GM19238 (cell line): ENCODE results near the gene EMC9.
"Not testable (repeated sequence)": the region's sequence is repeated elsewhere in the genome, so short reads cannot be mapped to it uniquely, and the experiment has no call there.

ENCODE experiments used
- DNase-seq: peaks from one replicate; pipeline ENCODE4 v3.0.0; 2011; ENCODE audit warnings: low spot score; ENCODE audit not compliant: insufficient read length

Gene EMC9

GRCh38 chr14:24110523-24110922 lies 30.9 kb downstream of the EMC9 start:
- no peak for DNase-seq

- DNase-seq, result no peak
These were observed 31.3 kb downstream of the EMC9 start for GRCh38 chr14:24110060-24110459.

DNA sequence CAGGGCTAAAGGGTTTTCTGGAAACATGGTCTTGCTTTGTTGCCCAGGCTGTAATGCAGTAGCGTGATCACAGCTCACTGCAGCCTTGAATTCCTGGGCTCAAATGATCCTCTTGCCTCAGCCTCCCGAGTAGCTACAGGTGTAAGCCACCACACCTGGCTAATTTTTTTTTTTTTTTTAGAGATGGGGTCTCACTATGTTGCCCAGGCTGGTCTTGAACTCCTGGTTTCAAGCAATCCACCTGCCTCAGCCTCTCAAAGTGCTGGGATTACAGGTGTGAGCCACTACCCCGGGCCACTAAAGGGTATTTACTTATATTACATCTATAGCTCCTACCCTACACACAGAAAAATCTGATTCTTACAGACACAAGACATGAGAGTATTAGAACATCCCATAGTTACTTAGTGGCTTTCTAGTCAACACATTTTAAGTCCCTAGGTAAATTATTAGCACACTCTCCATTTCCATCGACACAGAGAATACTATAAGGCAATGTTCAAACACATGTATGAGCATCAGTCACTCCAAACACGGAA lies 33.0 kb downstream of the EMC9 start:
- no peak for DNase-seq

- no peak for DNase-seq
These were observed 34.6 kb downstream of the EMC9 start for GRCh38 chr14:24106672-24107271.

DNA sequence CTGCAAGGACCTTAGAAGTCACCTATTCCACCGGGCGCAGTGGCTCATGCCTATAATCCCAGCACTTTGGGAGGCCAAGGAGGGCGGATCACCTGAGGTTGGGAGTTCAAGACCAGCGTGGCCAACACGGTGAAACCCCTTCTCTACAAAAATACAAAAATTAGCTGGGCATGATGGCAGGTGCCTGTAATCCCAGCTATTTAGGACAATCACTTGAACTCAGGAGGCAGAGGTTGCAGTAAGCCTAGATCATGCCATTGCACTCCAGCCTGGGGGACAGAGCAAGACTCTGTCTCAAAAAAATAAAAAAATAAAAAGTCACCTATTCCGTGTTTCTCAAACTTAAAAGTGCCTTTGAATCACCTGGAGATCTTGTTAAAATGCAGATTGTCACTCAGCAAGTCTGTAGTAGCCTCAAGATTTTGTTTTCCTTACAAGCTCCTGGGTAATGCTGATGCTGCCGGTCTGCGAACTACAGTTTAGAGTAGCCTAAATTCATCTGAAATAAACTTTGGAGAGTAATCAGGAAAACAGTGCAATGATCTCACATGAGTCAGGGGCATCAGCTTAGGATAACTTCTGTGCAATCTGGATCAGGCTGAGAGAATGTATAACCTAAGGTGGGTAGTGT lies 35.7 kb downstream of the EMC9 start:
- DNase-seq, result not testable (repeated sequence)

GRCh38 chr14:24103451-24103850 lies 37.9 kb downstream of the EMC9 start:
- DNase-seq, result no peak

GRCh38 chr14:24102357-24103048 lies 38.9 kb downstream of the EMC9 start:
- no peak for DNase-seq

DNA sequence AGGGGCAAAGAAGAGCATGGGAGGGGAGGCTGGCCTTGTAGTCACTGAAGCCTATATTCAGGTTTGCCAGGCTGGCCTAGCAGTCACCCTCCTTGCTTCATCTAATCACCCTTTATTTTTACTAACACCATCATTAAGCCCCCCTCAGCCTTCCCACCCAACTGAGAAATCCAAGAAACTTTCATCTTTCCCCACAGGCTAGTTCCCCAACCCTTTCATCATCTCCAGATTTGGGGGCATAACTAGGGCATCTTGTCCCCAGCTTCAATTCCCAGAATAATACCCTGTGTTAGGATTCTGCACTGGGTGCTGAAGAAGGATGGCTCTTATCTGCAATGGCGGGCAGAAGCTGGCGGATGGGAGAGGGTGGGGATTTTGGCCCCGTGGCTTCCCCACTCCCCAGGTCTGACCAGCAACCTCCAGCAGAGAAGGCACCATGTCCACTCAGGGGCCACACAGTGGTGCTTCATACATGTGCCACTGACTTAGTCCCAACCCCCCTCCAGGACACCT lies 40.4 kb downstream of the EMC9 start:
- no peak for DNase-seq

- no peak for DNase-seq
These were observed 41.0 kb downstream of the EMC9 start for GRCh38 chr14:24100197-24100981.

DNA sequence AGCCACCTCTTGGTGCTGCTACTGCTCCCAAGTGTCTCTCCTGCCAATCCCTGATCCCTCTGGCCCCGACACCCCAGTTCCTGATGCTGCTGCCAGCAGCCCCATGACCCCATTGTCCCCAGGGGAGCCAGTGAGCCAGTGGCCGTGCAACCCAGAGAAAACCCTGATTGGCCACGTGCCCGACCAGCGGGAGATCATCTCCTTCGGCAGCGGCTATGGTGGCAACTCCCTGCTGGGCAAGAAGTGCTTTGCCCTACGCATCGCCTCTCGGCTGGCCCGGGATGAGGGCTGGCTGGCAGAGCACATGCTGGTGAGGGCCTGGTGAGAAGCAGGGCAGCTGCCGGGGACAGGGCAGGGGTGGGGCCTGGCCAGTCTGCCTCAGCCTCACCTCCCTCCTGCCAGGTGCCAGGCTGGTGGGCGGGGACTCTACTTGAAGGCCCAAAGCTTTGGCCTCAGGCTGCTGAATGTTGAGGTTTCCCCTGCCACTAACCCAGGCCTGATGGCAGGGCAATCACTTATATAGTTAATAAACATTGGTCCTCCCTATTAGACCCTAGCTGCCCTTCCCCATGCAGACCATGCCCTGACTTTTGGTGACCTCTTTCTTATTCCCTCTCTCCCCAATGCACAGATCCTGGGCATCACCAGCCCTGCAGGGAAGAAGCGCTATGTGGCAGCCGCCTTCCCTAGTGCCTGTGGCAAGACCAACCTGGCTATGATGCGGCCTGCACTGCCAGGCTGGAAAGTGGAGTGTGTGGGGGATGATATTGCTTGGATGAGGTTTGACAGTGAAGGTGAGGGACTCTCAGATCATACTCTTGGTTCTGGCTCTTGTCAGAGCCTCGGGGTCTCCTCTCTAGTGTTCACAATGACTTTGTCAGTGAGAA lies 42.2 kb downstream of the EMC9 start:
- DNase-seq, result no peak

GRCh38 chr14:24098229-24098926 lies 43.0 kb downstream of the EMC9 start:
- no peak for DNase-seq

GRCh38 chr14:24096545-24097181 lies 44.7 kb downstream of the EMC9 start:
- DNase-seq, result no peak

GRCh38 chr14:24095271-24096068 lies 45.9 kb downstream of the EMC9 start:
- DNase-seq, result peak; percentile 92

DNA sequence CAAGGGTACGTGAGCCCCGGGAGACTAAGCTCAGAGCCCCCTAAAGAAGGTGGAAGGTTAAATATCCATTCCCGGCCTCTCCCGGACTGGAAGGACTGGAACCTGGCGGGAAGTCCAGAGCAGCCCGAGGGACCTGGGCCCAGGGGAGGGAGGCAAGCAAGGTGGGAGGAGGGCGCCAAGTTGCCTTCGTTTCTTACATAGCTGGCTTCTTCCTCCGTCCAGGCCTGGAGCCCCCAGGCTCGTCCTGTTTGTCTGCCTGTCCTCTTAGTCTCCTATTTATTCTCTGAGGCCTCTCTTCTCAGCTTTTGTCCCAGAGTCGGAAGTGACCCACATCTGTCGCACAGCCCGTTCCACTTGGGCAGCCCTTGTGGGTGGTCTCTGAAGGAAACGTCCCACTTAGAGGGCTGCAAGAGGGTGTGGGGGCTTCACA lies 46.5 kb downstream of the EMC9 start:
- no peak for DNase-seq

DNA sequence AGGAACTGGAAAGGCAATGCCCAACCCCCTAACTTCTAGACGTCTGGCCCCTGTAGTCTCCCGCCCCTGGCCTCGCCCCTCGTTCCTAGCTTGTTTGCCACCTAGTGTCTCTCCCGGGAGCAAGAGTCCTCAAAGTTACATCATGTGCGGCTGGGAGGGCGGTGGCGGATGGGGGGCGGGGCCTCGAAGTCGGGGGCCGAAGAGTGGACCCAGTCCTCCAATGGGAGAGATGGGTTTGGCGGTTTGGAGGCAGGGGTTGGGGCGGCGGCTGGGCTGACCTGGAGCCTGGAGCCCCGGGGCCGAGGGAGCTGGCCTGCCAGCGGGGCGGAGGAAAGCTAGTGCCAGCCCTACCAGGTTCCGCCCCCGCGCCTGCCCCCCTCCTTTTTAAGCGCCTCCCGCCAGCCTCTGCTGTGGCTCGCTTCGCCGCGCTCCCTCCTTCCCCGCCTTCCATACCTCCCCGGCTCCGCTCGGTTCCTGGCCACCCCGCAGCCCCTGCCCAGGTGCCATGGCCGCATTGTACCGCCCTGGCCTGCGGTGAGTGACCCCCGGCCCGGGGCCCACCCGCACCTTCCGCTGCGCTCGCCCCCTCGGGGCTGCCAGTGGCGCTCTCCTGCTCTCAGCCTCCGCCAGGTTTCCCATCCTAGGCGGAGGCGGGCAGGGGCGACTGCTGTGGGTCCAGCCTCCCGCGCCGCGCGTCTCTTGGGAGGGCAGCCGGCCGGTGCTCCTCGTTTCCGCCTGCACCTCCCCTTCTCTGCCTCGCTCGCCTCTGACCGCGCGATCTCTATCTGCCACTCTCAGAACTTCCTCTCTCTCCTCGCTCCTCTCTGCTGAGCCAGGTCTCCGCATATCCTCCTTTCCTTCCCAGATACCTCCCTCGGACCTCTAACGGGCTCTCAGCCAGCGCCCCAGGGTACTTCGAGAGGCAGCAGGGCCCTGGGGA lies 47.2 kb downstream of the EMC9 start, which contains the start of gene PCK2:
Gene PCK2 (plus strand): TSS at position 411 of the 940 bp plus-strand sequence. CDS start 95 bp downstream, at position 506.
- DNase-seq, result peak; percentile 84

- DNase-seq, result no peak
These were observed 48.0 kb downstream of the EMC9 start for GRCh38 chr14:24093207-24093900.
